ENCODE data around the gene PHF20. TPM values are rescaled to one million over a fixed set of nuclear protein-coding genes. Genes with fewer than 3 reads are reported as not detected.

PHF20 gene
- total RNA-seq, 1 donor from 2014 or later = 40.1 TPM

- H3K36me3 ChIP-seq (ENCODE audit: insufficient read depth, low read length) = peaks cover 61% of the 10 kb centered on the region
- H3K4me2 ChIP-seq (ENCODE audit: low read length) = peak overlapping the region; percentile 54
- peaks cover 97% of the 10 kb centered on the region for H3K79me2 ChIP-seq (ENCODE audit: insufficient read depth, low read length)
- TF ChIP-seq EZH2 (IDR thresholded peaks at IDR 0.05; ENCODE audit: insufficient read depth, low read length) (no peak), CTCF (IDR thresholded peaks at IDR 0.05; ENCODE audit: insufficient read depth, low read depth, low read length) (no peak)
- H3K4me1 ChIP-seq (ENCODE audit: insufficient read depth, low read length) = peaks cover 23% of the 10 kb centered on the region
- Mint-ChIP-seq H3K4me3 (ENCODE audit: unreplicated experiment) (peak overlapping the region; percentile 71), H3K36me3 (ENCODE audit: low read depth, unreplicated experiment) (peaks cover 29% of the 10 kb centered on the region), H3K4me1 (ENCODE audit: low read depth, unreplicated experiment) (peaks cover 23% of the 10 kb centered on the region), H3K27me3 (ENCODE audit: low read depth, unreplicated experiment) (no peaks in the 10 kb centered on the region), H3K9me3 (ENCODE audit: unreplicated experiment) (no peaks in the 10 kb centered on the region), H3K27ac (ENCODE audit: unreplicated experiment) (no peak overlapping the region)
- H3K27me3 ChIP-seq (ENCODE audit: insufficient read depth, low read length) = no peaks in the 10 kb centered on the region
- FAIRE-seq = no peak
- H3K27ac ChIP-seq (ENCODE audit: low read depth, low read length) = no peak overlapping the region
- DNase-seq (ENCODE audit: low read depth) = no peak
- no peak overlapping the region for H2AFZ ChIP-seq (ENCODE audit: low read depth, low read length)
- no peak overlapping the region for H3K9ac ChIP-seq (ENCODE audit: low read length)
- no peak overlapping the region for H3K4me3 ChIP-seq (ENCODE audit: insufficient read depth, low read depth, low read length)
- no peaks in the 10 kb centered on the region for H3K9me3 ChIP-seq (ENCODE audit: insufficient read depth, low read depth, low read length)
- peaks cover 87% of the 10 kb centered on the region for H4K20me1 ChIP-seq (ENCODE audit: insufficient read depth, low read length)
Observed at GRCh38 chr20:35737865-35738333, 33.9 kb upstream of the PHF20 start.

GRCh38 chr20:35738410-35739179 lies 33.2 kb upstream of the PHF20 start:
- H3K27me3 Mint-ChIP-seq (ENCODE audit: low read depth, unreplicated experiment) = no peaks in the 10 kb centered on the region
- H3K9me3 Mint-ChIP-seq (ENCODE audit: unreplicated experiment) = no peaks in the 10 kb centered on the region
- Histone ChIP-seq H3K27ac (ENCODE audit: low read depth, low read length) (no peak overlapping the region), H3K4me1 (ENCODE audit: insufficient read depth, low read length) (peaks cover 30% of the 10 kb centered on the region), H4K20me1 (ENCODE audit: insufficient read depth, low read length) (peaks cover 80% of the 10 kb centered on the region), H3K27me3 (ENCODE audit: insufficient read depth, low read length) (no peaks in the 10 kb centered on the region), H3K79me2 (ENCODE audit: insufficient read depth, low read length) (peaks cover 96% of the 10 kb centered on the region), H3K4me2 (ENCODE audit: low read length) (peak overlapping the region; percentile 54), H3K9ac (ENCODE audit: low read length) (peak overlapping the region; percentile 18), H3K4me3 (ENCODE audit: insufficient read depth, low read depth, low read length) (peak overlapping the region; percentile 13), H3K9me3 (ENCODE audit: insufficient read depth, low read depth, low read length) (no peaks in the 10 kb centered on the region), H3K36me3 (ENCODE audit: insufficient read depth, low read length) (peaks cover 55% of the 10 kb centered on the region), H2AFZ (ENCODE audit: low read depth, low read length) (no peak overlapping the region)
- H3K27ac Mint-ChIP-seq (ENCODE audit: unreplicated experiment) = no peak overlapping the region
- TF ChIP-seq CTCF (IDR thresholded peaks at IDR 0.05; ENCODE audit: insufficient read depth, low read depth, low read length) (no peak), EZH2 (IDR thresholded peaks at IDR 0.05; ENCODE audit: insufficient read depth, low read length) (no peak)
- FAIRE-seq = no peak
- H3K36me3 Mint-ChIP-seq (ENCODE audit: low read depth, unreplicated experiment) = peaks cover 29% of the 10 kb centered on the region
- H3K4me3 Mint-ChIP-seq (ENCODE audit: unreplicated experiment) = peak overlapping the region; percentile 71
- no peak for DNase-seq (ENCODE audit: low read depth)
- peaks cover 23% of the 10 kb centered on the region for H3K4me1 Mint-ChIP-seq (ENCODE audit: low read depth, unreplicated experiment)

Data from astrocyte (in vitro differentiated cells and primary cell).